ENCODE measurements around the gene ELP2. TPM values are rescaled to one million over a fixed set of nuclear protein-coding genes. Genes with fewer than 3 reads are reported as not detected.

The ELP2 gene
- total RNA-seq, 1 donor from 2014 or later, result 72.9 TPM

DNA sequence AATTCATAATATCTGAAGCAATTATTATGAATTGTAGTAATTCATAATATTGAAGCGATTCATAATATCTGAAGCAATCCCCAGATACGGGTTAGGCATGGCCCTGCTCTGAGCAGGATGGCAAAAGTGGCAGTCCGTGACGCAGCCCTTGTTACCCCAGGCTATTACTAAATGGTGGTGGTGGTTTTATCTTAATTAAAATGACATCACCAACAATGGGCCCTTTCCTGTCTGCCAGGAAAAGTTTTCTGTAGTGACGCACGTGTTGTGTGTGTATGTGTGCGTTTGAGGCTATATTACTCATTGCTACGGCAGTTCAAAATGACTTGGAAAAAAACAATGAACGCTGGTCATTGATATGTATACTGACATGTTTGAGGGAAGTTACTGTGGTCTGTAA is 47.0 kb downstream of the ELP2 start:
- FAIRE-seq (no peak), DNase-seq (ENCODE audit: low read depth) (peak; percentile 39)
- Histone ChIP-seq H3K27me3 (ENCODE audit: control insufficient read depth, insufficient read depth, low read length) (no peaks in the 10 kb centered on the region), H3K36me3 (ENCODE audit: control insufficient read depth, insufficient read depth, low read length) (peaks cover 10% of the 10 kb centered on the region), H3K4me3 (ENCODE audit: low read depth, low read length) (no peak overlapping the region)
- TF ChIP-seq, protein P1, sequence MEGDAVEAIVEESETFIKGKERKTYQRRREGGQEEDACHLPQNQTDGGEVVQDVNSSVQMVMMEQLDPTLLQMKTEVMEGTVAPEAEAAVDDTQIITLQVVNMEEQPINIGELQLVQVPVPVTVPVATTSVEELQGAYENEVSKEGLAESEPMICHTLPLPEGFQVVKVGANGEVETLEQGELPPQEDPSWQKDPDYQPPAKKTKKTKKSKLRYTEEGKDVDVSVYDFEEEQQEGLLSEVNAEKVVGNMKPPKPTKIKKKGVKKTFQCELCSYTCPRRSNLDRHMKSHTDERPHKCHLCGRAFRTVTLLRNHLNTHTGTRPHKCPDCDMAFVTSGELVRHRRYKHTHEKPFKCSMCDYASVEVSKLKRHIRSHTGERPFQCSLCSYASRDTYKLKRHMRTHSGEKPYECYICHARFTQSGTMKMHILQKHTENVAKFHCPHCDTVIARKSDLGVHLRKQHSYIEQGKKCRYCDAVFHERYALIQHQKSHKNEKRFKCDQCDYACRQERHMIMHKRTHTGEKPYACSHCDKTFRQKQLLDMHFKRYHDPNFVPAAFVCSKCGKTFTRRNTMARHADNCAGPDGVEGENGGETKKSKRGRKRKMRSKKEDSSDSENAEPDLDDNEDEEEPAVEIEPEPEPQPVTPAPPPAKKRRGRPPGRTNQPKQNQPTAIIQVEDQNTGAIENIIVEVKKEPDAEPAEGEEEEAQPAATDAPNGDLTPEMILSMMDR (IDR thresholded peaks at IDR 0.05; ENCODE audit: insufficient read depth, low read length, severe bottlenecking), result no peak

DNA sequence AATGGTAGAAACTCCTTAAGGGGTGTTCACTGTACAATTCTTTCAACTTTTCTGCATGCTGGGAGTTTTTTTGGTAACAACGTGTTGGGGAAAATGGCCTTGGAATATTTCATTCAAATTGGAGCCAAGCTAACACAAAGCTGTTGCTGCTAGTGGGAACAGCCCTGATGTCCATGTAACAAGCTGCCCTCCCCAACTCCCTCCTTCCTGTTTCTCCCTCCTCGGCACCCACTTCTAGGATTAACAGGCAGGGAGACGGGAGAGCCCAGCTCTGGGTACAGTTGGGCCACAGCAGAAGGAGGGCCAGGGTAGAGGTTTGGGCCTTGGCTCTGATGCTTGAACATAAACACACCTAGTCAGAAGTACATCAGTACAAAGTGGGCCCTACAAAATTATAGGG is 48.2 kb downstream of the ELP2 start:
- TF ChIP-seq, protein P1 (IDR thresholded peaks at IDR 0.05; ENCODE audit: insufficient read depth, low read length, severe bottlenecking), result no peak
- Histone ChIP-seq H3K27me3 (ENCODE audit: control insufficient read depth, insufficient read depth, low read length) (no peaks in the 10 kb centered on the region), H3K36me3 (ENCODE audit: control insufficient read depth, insufficient read depth, low read length) (peaks cover 10% of the 10 kb centered on the region), H3K4me3 (ENCODE audit: low read depth, low read length) (no peak overlapping the region)
- DNase-seq (ENCODE audit: low read depth) (no peak), FAIRE-seq (no peak)

- Histone ChIP-seq H3K4me3 (ENCODE audit: low read depth, low read length) (no peak overlapping the region), H3K36me3 (ENCODE audit: control insufficient read depth, insufficient read depth, low read length) (peaks cover 7% of the 10 kb centered on the region), H3K27me3 (ENCODE audit: control insufficient read depth, insufficient read depth, low read length) (no peaks in the 10 kb centered on the region)
- TF ChIP-seq, protein P1 (IDR thresholded peaks at IDR 0.05; ENCODE audit: insufficient read depth, low read length, severe bottlenecking), result no peak
- no peak for FAIRE-seq
- peak; percentile 34 for DNase-seq (ENCODE audit: low read depth)
Measured at GRCh38 chr18:36179562-36180355, 50.1 kb downstream of the ELP2 start.

- Histone ChIP-seq H3K27me3 (ENCODE audit: control insufficient read depth, insufficient read depth, low read length) (no peaks in the 10 kb centered on the region), H3K4me3 (ENCODE audit: low read depth, low read length) (no peak overlapping the region), H3K36me3 (ENCODE audit: control insufficient read depth, insufficient read depth, low read length) (no peaks in the 10 kb centered on the region)
- TF ChIP-seq, protein P1 (IDR thresholded peaks at IDR 0.05; ENCODE audit: insufficient read depth, low read length, severe bottlenecking), result no peak
- FAIRE-seq (no peak), DNase-seq (ENCODE audit: low read depth) (no peak)
Measured at GRCh38 chr18:36181441-36181840, 51.7 kb downstream of the ELP2 start.

DNA sequence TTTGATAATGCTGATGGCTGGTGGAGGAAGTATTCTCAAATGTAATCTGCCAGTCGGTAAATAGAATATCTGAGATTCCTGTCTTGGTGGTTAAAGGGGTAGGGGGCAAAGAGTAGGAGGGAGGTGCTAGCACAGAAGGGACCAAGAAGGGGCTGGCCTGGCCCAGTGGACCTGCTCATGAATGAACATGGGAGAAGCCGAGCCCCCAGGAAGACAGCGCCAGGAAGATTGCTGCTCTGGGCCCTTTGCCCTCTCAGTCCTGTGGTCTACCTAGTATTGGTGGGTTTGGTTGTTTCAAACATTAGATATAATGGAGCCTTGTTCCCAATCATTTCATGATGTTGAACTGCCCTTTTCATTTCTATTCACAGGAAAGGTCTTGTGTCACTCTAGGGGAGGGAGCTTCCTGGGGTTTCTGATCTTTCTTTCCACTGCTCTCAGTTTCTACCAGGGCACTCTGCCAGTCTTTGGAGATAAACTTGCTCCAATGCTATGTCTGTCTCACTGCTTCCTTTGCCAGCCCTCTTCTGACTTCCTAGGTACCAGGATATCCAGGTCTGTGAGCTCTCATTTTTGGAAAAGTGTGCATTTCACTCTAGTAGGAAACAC is 52.3 kb downstream of the ELP2 start:
- Histone ChIP-seq H3K36me3 (ENCODE audit: control insufficient read depth, insufficient read depth, low read length) (no peaks in the 10 kb centered on the region), H3K27me3 (ENCODE audit: control insufficient read depth, insufficient read depth, low read length) (no peaks in the 10 kb centered on the region), H3K4me3 (ENCODE audit: low read depth, low read length) (no peak overlapping the region)
- TF ChIP-seq, protein P1 (IDR thresholded peaks at IDR 0.05; ENCODE audit: insufficient read depth, low read length, severe bottlenecking), result no peak
- FAIRE-seq, result no peak
- no peak for DNase-seq (ENCODE audit: low read depth)

Data from bronchial epithelial cell (primary cell).